ENCODE measurements around the gene LONP1.

DNA sequence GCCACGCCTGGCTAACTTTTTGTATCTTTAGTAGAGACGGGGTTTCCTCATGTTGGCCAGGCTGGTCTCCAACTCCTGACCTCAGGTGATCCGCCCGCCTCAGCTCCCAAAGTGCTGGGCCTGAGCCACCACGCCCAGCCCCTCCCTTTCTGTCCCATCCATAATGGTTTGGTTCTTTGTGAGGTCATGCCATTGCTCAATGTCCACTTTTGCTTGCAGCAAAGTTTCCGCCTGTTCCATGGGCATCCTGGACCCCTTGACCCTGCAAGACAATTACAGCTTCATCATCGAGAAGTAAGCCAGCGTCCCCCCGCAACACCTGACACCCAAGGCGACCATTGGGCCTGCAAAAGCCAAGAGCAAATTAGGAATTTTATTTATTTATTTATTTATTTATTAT lies 48.0 kb upstream of the LONP1 start:
- TF ChIP-seq EGR1 (IDR thresholded peaks at IDR 0.05; ENCODE audit: borderline replicate concordance, low read depth, low read length) (no peak), POLR2A (IDR thresholded peaks at IDR 0.05; ENCODE audit: control extremely low read depth in 1 of 2, low read depth in 2 of 2, low read length in 2 of 2) (no peak), JUN (IDR thresholded peaks at IDR 0.05; ENCODE audit: low read depth, low read length) (no peak), RBBP5 (IDR thresholded peaks at IDR 0.05; ENCODE audit: borderline replicate concordance, low read depth, low read length) (no peak), TAF1 (IDR thresholded peaks at IDR 0.05; ENCODE audit: low read depth, low read length) (no peak), KDM1A (IDR thresholded peaks at IDR 0.05; ENCODE audit: borderline replicate concordance, low read length) (no peak), SRF (IDR thresholded peaks at IDR 0.05; ENCODE audit: low read depth, low read length) (no peak), RXRA (IDR thresholded peaks at IDR 0.05; ENCODE audit: insufficient read depth, low read depth, low read length) (no peak), GABPA (IDR thresholded peaks at IDR 0.05; ENCODE audit: borderline replicate concordance, insufficient read depth, low read length) (no peak), TBP (IDR thresholded peaks at IDR 0.05; ENCODE audit: low read depth, low read length) (no peak), POLR2AphosphoS5 (IDR thresholded peaks at IDR 0.05; ENCODE audit: low read depth, low read length) (no peak), RNF2 (IDR thresholded peaks at IDR 0.05; ENCODE audit: borderline replicate concordance, low read depth, low read length, missing control alignments, poor library complexity, severe bottlenecking) (no peak)
- TF ChIP-seq, protein P1, sequence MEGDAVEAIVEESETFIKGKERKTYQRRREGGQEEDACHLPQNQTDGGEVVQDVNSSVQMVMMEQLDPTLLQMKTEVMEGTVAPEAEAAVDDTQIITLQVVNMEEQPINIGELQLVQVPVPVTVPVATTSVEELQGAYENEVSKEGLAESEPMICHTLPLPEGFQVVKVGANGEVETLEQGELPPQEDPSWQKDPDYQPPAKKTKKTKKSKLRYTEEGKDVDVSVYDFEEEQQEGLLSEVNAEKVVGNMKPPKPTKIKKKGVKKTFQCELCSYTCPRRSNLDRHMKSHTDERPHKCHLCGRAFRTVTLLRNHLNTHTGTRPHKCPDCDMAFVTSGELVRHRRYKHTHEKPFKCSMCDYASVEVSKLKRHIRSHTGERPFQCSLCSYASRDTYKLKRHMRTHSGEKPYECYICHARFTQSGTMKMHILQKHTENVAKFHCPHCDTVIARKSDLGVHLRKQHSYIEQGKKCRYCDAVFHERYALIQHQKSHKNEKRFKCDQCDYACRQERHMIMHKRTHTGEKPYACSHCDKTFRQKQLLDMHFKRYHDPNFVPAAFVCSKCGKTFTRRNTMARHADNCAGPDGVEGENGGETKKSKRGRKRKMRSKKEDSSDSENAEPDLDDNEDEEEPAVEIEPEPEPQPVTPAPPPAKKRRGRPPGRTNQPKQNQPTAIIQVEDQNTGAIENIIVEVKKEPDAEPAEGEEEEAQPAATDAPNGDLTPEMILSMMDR (IDR thresholded peaks at IDR 0.05; ENCODE audit: control extremely low read depth in 1 of 3, insufficient read depth in 1 of 3, low read depth in 1 of 3, low read length in 3 of 3) = no peak
- TF ChIP-seq, protein P2, sequence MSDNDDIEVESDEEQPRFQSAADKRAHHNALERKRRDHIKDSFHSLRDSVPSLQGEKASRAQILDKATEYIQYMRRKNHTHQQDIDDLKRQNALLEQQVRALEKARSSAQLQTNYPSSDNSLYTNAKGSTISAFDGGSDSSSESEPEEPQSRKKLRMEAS (IDR thresholded peaks at IDR 0.05) = no peak

All from H1 (cell line).